ENCODE measurements around the gene SORCS3. TPM values are rescaled to one million over a fixed set of nuclear protein-coding genes. Genes with fewer than 3 reads are reported as not detected.

SORCS3 gene
- total RNA-seq, 1 experiment from 2014 or later = 0.05 TPM

DNA sequence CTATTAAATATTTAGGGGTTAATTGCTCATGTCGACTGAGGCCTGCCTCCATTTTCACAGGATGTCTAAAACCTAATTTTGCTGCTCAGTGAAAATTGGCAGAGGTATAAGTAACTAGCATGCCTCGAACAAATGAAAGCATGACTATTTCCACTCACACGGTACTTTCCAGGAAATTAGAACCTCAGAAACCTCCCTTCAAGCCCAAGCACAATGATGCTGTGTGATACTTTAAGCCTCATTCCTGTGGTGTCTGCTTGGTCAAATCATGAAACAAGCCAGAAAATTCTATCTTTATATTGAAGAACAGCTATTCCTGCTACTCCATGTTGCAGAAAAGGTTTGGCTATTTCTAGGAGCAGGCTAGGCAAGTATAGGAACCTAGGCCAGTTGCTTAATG lies 203.0 kb downstream of the SORCS3 start:
- in situ Hi-C loops (cut with HindIII; ENCODE audit: low pct_unique_long_range_greater_than_20kb, low sequenced_read_pairs) = no loop called here
- DNase-seq (ENCODE audit: low read depth, low spot score) = no peak

DNA sequence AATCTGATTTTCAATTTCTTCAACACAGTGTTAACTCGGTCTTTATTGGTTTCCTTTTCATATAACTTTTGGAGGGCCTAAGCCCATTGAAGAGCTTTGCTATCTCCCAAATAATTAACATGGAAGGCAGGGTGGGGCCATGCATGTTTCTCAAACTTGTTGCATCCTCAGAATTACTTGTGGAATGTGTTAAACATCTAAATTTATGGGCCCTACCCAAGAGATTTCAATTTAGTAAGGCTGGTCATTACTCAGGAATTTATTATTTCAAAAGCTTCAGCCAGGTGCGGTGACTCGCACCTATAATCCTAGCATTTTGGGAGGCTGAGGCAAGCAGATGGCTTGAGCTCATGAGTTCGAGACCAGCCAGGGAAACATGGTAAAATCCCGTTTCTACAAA lies 208.9 kb downstream of the SORCS3 start:
- in situ Hi-C loops (cut with HindIII; ENCODE audit: low pct_unique_long_range_greater_than_20kb, low sequenced_read_pairs) = no loop called here
- DNase-seq (ENCODE audit: low read depth, low spot score) = no peak

DNA sequence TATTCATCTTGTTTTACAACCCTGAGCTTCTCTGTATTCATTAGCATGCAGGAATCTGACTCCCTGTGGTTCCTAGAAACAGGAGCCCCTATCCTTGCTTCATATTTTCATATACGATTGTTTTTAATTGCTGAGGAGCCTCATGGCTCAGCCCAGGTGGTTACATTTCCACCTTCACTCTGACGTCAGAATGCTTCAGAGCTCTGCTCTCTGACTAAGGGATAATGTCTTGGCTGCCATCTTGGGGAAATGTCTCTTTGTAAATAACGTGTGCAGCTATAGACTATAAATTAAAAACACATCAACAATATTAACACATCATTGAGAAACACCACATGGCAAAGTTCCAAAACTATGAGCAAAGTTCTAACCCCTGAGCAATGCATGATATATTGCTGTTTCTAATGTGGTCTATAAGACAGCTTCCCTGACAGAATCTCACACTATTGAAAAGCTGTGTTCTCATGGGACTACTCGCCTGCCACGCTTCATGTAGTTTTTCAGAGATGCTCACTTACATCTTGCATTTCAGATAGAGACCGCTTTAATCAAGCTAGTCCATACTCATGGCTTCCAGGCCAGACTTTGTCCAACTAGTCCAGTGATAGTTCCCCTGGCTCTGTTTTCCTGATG lies 227.0 kb downstream of the SORCS3 start:
- no peak for DNase-seq (ENCODE audit: low read depth, low spot score)
- in situ Hi-C loops (cut with HindIII; ENCODE audit: low pct_unique_long_range_greater_than_20kb, low sequenced_read_pairs) = no loop called here

DNA sequence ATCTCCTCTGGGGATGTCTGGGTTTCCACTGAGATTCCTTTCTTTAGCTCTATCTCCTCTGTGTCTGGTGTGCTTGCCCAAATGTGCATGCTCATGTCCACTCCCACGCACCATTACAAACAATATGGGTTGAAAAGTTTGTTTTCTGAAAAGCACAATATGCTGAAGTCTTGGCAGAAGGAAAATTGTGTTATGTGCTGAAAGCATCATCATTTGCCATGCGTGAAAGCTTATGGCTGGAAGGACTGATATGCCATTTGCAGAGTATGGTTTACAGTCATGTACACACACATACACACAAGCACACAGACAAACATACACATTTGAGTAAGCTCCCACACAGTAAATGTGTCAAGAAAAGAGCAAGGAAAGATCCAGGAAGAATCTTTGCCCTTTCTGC lies 231.6 kb downstream of the SORCS3 start:
- in situ Hi-C loops (cut with HindIII; ENCODE audit: low pct_unique_long_range_greater_than_20kb, low sequenced_read_pairs) = no loop called here
- DNase-seq (ENCODE audit: low read depth, low spot score) = no peak

DNA sequence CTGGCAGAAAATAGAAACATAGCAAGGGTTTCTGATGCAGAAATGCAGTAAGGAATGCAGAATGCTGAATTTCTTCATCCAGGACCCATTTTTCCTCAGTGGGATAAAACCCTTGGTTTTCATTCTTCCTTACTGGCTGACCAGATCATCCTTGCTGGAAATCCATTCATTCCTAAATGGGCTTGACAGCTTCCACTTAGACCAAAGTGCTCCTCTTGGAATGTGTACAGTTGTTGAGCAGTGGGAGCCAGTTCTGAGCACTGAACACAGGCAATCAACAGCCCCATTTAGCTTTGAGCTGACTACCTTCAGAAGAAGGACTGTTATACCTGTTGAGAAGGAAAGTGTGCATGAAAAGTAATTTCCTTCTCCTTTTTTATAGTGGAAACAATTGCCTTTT lies 232.1 kb downstream of the SORCS3 start:
- in situ Hi-C loops (cut with HindIII; ENCODE audit: low pct_unique_long_range_greater_than_20kb, low sequenced_read_pairs) = no loop called here
- DNase-seq (ENCODE audit: low read depth, low spot score) = no peak

DNA sequence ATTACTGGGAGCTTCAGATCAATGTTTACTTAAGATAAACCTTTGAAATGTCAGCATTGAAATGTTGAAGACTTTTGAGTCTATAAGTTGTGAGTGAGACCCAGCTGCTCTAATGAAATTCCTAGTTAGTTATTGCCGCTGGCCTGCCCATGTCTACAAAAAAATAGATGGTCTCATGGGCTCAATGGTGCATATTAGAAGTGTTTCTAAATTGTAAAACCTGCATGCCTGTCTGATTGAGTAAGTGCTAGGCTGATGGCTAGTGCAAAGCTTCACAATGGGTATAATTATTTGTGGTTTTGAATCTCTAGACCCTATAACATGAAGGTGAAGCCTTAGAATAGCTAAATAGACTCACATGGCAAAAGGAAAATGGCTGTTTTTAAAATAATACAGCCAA lies 234.5 kb downstream of the SORCS3 start:
- in situ Hi-C loops (cut with HindIII; ENCODE audit: low pct_unique_long_range_greater_than_20kb, low sequenced_read_pairs) = no loop called here
- DNase-seq (ENCODE audit: low read depth, low spot score) = no peak

DNA sequence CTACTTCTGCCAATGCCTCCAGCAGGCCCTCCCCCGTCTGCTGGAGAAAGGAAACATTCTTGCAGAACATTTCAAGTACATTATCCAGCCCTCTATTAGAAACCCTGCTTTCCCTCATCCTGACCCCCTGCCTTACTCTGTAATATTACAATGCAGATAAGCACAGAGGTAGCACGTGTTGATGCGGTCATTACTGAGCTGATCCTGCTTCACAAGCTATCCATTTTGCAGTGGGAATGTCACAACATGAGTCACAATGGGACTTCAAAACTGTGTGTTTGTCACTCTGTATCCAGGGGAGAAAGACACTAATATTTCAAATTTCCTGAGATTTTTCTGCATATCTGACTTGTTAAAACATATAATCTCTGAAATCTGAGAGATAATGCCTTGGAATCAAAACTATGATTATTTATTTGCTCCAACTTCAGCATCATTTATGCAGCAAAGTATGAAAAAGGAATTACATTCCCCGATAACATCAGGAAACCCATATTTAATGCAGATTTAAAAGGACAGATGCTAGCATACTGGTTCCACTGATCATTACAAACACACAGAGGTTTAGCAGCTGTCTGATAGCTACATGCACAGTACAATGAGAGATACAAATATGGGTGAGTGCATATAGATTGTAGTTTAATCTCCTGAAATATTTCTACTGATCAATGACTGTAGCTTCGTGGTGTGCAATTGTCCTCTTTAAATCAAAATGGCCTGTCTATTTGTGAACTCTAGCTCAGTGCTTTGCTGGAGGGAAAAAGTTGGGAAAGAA lies 239.7 kb downstream of the SORCS3 start:
- DNase-seq (ENCODE audit: low read depth, low spot score) = no peak
- in situ Hi-C loops (cut with HindIII; ENCODE audit: low pct_unique_long_range_greater_than_20kb, low sequenced_read_pairs) = no loop called here

DNA sequence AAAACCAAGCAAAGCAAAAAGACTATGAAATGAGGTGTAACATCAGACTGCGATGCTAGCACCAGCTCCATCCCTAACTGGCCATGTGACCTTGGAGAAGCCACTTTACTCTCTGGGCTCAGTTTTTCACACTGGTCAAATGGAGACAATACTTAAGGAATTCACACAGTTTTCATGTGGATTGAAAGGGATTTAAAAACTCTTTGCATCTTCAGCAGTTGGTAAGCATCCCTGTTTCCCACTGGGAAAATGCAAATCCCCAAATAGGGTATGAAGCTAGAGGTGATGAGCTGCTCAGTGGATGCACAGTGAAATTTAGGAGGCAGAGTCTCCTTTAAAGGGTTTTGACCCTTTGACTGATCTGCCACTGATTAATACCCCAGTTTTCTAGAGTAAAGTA lies 240.7 kb downstream of the SORCS3 start:
- in situ Hi-C loops (cut with HindIII; ENCODE audit: low pct_unique_long_range_greater_than_20kb, low sequenced_read_pairs) = no loop called here
- no peak for DNase-seq (ENCODE audit: low read depth, low spot score)

DNA sequence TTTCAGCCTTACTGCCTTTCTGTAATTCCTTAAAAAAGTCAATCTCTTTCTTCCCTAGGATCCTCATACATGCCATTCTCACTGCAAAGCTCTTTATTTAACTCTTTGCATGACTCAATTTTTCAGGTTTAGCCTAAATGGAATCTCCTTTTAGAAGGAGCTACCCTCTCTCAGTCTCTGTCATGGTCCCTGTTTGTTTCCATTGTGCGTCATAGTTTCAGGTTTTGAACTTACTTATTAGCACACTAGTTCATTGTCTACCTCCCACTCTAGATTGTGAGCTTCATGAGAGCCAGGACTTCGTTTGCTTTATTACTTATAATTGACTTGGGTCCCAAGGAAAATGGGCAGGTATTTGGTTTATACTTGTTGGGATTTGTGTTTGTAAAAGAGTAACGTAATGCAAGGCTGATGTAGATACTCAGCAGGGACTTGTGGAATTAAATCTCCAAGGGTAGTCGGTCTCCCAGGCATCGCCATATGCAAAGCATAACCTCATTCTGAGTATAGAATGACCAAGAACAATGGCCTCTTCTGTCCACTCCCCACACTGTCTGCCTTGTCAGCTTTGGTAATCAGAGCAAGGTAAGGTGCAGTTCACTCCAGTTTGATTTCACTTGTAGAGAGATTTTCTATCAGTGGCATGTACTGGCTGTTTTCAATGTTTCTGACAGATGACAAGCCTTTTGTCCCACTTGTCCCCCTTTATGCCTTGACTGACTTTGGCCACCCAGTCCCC lies 252.0 kb downstream of the SORCS3 start:
- in situ Hi-C loops (cut with HindIII; ENCODE audit: low pct_unique_long_range_greater_than_20kb, low sequenced_read_pairs) = no loop called here
- peak; percentile 34 for DNase-seq (ENCODE audit: low read depth, low spot score)

DNA sequence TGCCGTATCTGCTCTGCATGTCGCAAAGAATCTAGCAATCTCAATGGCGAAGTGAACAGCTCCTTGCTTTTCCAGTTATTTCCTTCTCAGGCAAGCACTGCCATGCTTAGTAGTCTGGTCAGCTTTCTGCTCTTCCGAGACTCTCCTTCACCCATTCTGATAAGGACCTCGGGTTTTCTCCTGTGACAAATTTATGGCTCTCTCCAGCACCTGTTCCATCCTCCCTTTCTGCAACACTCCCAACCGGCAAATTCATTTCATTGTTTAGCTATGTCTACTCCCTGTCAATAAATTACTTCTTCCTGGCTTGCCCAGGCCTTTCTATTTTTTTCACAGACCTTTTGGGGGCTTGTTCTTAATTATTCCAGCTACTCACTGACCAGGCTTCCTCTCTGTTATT lies 252.6 kb downstream of the SORCS3 start:
- in situ Hi-C loops (cut with HindIII; ENCODE audit: low pct_unique_long_range_greater_than_20kb, low sequenced_read_pairs) = no loop called here
- no peak for DNase-seq (ENCODE audit: low read depth, low spot score)

DNA sequence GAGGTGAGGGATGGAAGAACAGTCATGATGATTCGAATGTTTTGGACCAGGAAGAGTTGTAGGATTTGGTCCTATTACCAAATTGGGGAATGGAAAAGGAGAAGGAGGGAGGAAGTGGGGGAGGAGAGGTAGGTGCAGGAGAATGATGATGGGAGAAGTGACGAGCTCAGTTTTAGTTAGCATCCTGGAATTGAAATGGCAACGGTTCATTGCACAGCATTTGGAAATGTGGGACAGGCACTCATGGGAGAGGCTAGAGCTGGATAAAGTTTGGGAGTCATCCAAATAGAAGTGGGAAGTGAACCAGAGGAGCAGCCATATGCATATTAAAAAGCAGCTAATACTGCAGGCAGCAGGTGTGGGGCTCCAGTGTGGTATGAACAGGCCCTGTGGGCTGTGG lies 253.6 kb downstream of the SORCS3 start:
- in situ Hi-C loops (cut with HindIII; ENCODE audit: low pct_unique_long_range_greater_than_20kb, low sequenced_read_pairs) = no loop called here
- DNase-seq (ENCODE audit: low read depth, low spot score) = no peak

DNA sequence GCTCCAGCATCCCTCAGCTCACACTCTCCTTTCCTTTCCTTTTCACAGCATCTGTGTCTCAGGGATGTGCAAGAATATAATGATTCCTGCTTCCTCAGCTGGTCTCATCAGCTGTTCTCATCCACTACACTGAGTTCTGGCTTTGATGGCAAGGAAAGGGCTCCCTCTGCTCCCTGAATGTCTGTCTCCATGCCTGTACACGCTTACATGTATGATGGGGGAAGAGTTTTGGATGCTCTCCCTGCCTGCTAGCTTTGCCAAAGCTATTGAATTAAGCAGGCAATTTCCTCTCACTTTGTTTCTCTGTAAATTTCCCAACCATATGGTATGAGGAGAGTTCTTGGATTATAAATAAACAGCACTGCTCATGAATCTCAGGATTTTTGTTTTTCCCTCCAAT lies 254.5 kb downstream of the SORCS3 start:
- no peak for DNase-seq (ENCODE audit: low read depth, low spot score)
- in situ Hi-C loops (cut with HindIII; ENCODE audit: low pct_unique_long_range_greater_than_20kb, low sequenced_read_pairs) = no loop called here

DNA sequence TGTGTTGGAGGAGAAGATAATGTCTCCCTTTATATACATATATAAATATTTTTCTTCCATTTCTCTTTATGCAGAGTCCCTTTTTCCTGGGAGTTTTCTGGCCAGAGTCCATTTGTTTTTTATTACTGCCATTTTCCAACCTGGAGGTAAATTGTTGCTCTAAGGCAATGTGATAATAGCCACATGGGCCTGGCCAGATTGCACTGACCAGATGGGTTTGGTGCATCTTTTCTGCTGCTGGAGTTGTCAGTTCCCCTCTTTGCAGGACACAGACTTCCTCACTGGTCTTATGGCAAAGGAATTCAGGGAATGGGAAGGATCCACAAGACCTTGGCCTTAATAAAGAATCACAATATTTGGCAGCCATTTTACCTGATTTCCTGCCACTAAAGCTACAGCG lies 254.9 kb downstream of the SORCS3 start:
- DNase-seq (ENCODE audit: low read depth, low spot score) = no peak

DNA sequence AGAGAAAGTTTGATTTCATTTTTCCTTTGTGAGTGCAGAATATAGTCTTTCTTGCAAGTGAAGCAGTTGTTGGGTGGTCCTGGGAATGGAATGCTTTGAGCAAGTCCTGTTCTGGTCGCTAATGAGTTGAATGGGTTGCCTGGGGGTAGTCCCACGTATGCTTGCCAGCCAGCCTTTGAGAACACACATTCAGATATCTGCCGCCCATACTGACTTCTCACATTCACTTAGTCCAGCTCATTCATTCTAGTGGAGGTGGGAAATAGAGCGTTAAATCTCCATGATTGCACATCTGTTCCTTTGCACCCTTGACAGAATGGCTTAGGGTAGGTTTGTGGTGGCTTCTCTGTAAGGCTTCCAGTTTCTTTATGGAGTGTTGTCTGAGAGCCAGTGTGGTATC lies 256.6 kb downstream of the SORCS3 start:
- in situ Hi-C loops (cut with HindIII; ENCODE audit: low pct_unique_long_range_greater_than_20kb, low sequenced_read_pairs) = no loop called here
- no peak for DNase-seq (ENCODE audit: low read depth, low spot score)

More for the DNA sequence above, 254.9 kb downstream of the SORCS3 start:
- in situ Hi-C loops (cut with HindIII; ENCODE audit: low pct_unique_long_range_greater_than_20kb, low sequenced_read_pairs) = no loop called here

DNA sequence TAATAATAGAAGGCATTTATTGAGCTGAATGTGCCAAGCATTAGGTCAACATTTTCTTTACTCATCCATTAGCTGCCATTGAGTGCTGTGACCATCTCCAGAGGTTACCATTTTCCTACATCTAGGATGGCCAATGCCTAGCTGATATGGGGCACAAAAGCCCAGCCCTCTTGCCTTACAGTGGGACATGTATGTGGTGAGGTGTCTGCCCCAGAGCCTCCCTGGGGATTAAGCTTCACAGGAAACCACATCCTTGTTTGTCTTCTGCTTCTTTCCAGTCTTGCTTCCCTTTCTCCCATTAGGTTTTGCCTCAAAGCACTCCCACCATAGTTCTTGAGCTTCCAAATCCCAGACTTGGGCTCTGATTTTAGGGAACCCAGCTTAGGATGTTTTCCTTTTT lies 258.7 kb downstream of the SORCS3 start:
- in situ Hi-C loops (cut with HindIII; ENCODE audit: low pct_unique_long_range_greater_than_20kb, low sequenced_read_pairs) = loop anchor here (25.0 kb wide), 1 partner anchor 262 kb away; the partner anchor contains the start of gene SORCS3
- no peak for DNase-seq (ENCODE audit: low read depth, low spot score)

DNA sequence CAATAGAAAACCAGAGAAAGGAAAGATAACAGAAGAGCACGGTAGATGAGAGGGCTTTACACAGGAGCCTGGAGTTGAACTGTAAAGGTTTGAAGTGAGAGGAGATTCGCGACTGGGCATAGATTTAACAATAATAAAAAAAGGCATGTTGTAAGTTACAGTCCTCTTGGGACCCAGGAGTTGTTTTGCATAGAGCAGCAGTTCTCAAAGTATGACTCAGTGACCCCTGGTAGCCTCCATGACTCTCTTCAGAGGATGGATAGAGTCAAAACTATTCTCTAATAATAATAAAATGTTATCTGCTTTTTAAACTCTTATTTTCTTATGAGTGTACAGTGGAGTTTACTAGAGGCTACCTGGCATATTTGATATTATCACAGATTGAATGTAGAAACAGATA lies 262.3 kb downstream of the SORCS3 start:
- no peak for DNase-seq (ENCODE audit: low read depth, low spot score)
- in situ Hi-C loops (cut with HindIII; ENCODE audit: low pct_unique_long_range_greater_than_20kb, low sequenced_read_pairs) = loop anchor here (25.0 kb wide), 1 partner anchor 266 kb away; the partner anchor contains the start of gene SORCS3

DNA sequence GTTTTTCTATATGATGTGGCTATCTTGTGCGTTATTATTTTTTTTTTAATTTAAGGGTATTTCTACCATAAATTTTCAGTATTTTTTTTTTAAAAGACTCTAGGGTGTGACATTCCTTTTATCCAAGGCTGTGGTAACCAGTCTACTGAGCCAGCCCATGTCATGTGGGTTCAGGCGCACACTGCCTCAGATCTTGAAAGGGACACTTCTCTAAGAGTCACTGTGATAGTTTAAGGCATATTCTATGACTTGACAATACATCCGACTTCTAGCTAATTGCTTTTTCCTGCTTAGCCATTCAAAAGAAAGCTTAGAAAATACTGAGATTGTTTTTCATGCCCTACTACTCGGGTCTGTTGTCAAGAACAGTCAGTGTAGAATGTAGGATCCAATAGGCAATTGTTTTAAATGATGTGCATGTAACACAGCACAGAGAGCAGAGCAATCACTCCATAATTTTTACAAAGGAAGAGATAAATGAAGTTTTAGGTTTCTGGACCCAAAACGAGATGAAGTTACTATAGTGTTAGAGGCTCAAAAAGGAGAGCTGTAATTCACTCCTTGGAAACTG lies 263.7 kb downstream of the SORCS3 start:
- in situ Hi-C loops (cut with HindIII; ENCODE audit: low pct_unique_long_range_greater_than_20kb, low sequenced_read_pairs) = loop anchor here (25.0 kb wide), 1 partner anchor 268 kb away; the partner anchor contains the start of gene SORCS3
- DNase-seq (ENCODE audit: low read depth, low spot score) = no peak

DNA sequence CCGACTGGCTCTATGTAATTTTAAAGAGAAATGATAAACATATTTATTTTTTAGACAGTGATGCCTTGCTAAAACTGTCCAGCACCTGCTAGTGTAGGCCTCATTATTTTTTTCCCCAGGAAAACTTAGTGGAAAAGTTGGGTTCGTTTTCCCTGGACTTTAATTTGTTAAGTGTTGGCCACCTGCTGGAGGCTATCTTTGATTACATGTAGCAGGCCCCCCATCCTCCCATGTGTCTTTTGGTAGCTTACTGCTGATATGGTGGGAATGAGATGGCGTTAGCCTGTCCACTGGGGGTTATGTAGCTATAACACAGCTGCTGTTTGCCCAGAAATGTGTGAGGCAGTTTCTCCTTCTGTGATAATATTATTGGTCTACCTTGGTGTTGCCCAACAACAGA lies 265.0 kb downstream of the SORCS3 start:
- DNase-seq (ENCODE audit: low read depth, low spot score) = peak; percentile 3
- in situ Hi-C loops (cut with HindIII; ENCODE audit: low pct_unique_long_range_greater_than_20kb, low sequenced_read_pairs) = loop anchor here (25.0 kb wide), 1 partner anchor 269 kb away; the partner anchor contains the start of gene SORCS3
